NCI-H2227 (cell line): Measurements from ENCODE around the gene VGLL4.

ENCODE experiments used
- DNase-seq: peaks from one replicate; lab custom pipeline; 2025; ENCODE audit not compliant: unreplicated experiment; lab: John Stamatoyannopoulos, UW

The VGLL4 gene

DNA sequence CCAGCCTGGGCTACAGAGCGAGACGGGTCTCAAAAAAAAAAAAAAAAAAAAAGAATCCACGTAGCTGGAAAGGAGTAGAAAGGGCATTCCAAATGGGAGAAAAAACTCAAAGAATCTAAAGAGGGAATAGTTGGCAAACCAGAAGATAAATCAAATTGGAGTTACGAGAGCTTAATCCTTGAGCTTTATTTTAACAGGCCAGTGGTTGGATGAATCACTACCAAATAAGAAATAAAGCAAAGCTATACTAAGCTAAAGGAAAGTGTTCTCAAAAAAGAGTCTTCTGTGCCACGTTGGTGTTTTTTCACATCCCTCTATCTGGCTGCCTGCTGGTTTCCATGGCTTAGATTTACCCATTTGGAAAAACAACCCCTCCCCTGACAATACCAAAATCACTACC, 14.0 kb downstream of the VGLL4 start:
- DNase-seq, result no peak

DNA sequence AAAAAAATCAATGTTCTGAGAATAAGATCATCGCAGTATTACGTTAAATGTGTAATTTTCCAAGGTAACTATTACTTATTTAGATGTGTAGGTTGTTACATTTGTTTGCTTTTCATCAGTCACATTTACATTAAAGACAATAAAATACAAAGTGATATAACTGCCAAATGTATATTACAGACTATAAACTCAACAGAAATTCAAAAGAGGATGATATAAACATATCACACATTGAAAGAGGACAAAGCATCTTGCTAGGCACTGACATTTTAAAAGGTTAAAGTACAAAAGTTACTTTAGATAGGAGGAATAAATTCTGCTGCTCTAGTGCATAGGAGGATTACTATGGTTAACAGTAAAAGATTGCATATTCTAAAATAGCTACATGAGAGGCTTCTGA, 16.1 kb downstream of the VGLL4 start:
- DNase-seq, result no peak

DNA sequence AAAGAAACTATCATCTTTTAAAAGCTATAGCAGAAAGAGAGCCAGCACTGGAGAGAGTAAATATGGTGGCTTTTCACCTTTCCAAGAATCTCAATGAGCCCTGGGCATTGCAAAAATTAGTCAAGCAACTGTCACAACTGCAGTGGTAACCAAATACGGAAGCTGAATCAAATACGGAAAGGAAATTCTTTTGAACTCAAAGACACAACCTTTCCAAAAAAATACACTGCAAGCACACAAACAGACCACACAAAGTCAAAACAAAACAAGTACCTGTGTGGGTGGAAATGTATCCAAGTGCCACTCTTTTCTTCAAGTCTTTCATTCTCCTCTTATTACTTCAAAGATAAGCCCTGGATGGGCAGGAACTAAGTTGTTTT, 17.6 kb downstream of the VGLL4 start:
- no peak for DNase-seq

DNA sequence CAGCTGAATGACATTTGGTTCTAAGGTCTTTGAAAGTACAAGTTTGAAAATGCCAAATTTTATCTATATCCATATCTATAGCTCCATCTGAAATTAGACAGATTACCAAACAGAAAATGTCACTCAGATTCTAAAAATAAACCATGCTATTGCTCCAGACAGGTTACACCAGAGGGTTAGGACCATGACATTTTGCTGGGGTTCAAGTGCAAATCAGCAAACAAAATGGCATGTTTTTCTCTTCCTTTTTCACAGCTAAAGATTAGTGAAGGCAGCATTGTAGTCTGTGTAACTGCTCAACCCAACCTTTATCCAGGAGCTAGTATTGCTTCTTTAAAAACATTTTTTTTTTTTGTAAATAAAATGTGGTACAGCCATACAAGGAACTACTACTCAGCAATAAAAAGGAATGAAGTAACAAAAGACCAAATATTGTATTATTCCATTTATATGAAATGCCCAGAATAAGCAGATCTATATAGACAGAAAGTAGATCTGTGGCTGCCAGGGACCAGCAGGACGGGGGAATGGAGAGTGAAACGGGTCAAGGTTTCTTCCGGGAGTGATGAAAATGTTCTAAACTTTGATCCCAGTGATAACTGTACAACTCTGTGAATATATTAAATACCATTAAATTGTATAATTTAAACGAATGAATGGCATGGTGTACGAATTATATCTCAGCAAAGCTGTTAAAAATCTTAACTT, 18.2 kb downstream of the VGLL4 start:
- DNase-seq, result no peak

DNA sequence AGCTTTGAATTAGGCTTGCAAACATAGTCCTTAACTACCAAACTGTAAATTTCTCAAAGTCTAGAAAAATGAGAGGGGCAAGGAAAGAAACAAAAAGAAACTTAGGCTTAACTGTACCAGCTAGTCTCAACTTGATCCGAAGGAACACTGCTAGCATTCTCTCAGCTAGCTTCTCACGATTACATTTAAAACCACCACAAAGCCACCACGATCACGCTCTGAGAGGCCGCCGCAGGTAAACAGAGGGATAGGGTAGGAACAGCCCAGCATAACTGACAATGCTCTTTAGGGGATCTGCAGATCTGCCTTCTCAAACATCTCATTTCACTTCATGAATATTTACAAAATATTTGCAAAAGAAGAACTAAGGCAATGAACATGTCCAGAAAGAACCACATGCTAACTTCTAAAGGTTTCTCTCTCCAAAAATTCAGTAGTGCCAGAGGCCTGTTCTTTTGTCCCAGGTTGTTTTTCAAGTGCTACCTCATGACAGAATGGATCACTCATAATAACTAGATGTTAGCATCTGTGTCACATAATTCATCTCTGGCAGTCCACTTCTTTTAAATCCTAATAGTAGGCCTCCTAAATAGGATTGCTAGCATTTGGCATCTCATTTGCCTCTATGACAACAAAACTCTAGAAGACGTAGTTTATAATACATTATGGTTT, 18.9 kb downstream of the VGLL4 start:
- peak; percentile 29 for DNase-seq

DNA sequence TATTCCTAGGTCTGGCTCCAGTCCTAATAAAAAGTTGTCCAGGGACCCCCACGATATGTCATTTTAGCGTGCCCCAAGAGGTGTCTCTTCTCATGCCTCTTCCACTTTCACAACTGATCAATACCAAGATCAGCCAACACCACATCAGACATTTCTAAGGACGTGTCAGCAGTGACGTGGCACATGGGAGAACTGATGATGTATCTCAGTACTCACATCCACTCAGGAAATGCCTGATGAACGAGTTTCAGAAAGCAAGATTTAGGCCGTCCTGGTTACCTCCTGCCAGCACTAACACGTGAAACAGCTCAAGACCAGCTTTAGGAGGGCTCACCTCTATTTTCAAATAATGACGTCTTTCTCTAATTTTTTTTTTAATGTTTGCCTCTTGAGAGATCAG, 19.6 kb downstream of the VGLL4 start:
- DNase-seq, result no peak

DNA sequence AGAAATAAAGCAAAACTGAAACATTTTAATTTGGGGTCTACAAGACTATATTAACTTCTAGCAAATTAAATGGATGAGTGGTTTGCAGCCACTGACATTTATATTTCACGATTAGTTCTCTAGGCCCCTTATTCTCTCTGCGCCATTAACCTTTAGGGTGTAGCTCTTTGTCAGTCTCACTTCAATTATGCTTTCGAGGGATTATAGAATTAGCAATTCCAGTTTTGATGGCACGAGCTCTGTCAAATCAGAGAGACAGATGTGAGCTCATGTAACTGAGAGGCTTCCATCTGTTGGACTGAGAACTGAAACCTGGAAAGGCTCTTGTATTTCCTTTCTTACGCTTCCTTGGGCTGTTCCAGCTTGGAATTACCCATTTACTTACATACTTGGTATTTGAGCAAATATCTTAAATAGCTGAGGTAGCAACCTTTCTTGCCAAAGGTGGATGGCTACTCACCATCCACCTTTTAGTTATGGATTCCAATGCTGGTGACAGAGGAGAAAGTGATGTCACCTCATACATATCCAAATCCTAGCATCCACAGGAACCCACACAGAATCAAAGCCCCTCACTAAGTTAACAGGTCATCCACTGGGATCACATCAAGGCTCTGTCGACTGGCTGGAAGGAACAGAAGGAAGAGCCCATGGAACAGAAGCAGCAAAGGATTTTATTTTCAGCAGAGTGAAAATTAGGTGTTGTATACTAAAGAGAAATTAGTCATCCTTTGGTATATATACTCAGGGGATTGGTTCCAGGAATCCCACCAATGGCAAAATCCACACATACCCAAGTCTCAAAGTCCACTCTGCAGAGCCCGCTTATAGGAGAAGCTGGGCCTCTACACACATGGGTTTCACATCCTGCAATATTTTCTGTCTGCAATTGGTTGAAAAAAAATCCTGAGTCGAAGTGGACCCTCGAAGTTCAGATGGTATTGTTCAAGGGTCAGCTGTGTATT, 20.8 kb downstream of the VGLL4 start:
- no peak for DNase-seq

DNA sequence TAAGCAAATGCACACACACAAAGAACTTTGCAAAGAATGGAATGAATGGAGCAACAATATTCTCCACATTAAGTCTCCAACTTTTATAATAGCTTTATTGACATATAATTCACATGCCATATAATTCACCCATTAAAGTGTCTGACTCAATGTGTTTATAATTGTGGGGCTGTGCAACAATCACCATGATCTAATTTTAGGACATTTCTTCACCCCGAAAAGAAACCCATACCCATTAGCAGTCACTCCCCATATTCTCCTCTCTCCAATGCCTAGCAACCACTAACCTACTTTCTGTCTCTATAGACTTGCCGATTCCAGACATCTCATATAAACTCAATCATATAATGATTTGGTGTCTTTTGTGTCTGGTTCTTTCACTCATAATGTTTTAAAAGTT, 22.6 kb downstream of the VGLL4 start:
- no peak for DNase-seq

DNA sequence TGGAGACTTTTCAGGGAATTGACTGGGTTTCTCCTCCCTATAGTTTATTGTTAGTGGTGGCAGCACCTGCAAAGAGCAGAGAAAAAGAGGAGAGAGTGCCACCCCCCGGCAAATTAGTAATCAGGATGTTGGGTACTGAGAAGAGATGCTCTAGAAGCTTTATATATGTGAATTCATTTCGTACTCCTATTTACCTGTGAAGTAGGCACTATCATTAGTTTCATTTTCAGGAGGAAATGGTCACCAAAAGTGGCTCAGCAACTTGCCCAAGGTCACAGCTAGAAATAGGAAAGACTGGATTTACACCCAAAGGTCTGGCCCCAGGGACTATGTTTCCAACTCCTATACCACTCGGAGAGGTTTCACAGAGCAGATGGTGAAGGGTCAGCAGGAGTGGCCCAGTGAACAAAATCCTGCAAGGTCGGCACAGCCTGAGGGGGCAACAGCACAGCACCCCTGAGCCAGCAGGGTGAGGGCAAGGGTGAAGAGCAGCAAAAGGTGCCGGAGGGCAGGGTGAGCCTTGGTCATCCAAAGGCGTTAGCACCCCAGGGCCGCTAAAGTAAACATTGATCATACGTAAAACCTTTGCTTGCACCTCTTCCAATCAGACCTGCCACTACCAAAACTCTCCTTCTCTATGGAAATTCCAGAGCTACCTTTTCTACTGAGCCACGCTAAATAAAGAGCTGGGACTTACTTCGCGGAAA, 23.6 kb downstream of the VGLL4 start:
- no peak for DNase-seq

DNA sequence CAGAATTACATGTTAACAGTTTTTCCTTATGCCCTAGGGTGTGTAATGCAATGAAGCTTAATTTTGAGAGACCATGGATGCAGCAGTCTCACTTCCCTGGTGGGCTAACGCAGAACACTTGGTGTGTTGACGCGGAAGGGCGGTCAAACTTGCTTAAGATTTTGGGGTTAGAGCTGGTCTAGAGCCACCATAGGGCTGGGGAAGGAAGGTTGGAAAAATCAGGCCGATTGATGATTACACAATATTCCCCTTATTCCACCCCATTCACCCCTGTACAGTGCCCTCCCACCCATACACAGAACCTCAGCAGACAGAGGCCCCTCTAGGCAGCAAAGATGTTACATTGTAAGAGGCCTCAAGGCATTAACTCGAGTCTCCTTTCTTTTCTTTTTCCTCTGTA, 24.3 kb downstream of the VGLL4 start:
- no peak for DNase-seq

DNA sequence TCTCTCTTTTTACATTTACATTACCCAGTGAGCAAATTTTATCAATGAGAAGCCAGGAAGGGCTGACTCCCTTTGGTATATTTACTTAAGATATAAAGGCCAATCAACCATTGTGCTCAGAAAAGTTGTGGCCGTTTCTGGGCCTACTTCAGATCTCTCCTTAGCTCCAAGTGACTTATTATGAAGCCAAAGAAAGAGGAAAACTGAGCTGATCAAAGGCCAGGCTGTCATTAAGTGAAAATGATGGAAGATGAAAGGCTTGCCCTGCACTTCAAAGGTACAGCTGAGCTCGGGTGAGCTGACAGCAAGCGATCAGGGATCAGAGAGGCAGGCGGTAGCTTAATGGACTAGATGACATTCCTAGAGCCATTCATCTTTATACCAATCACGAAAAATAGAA, 24.8 kb downstream of the VGLL4 start:
- DNase-seq, result peak; percentile 78

DNA sequence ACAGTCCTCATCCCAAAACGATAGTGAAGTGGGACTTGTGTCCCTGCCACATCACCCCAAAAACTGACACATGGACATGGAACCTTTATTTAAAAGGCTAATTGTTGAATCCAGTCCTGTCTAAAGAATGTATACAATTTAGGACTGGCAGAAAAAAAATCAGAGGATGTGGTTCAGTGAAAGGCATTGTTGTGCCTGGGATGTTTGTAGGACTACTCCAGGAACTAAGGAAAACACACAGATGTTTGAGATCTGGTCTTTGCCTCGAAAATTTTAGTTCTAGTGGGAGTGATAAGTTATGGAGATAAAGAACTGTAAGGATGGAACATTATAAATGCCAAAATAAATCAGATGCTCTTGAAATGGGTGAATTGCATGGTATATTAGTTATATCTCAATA, 27.2 kb downstream of the VGLL4 start:
- DNase-seq, result no peak

DNA sequence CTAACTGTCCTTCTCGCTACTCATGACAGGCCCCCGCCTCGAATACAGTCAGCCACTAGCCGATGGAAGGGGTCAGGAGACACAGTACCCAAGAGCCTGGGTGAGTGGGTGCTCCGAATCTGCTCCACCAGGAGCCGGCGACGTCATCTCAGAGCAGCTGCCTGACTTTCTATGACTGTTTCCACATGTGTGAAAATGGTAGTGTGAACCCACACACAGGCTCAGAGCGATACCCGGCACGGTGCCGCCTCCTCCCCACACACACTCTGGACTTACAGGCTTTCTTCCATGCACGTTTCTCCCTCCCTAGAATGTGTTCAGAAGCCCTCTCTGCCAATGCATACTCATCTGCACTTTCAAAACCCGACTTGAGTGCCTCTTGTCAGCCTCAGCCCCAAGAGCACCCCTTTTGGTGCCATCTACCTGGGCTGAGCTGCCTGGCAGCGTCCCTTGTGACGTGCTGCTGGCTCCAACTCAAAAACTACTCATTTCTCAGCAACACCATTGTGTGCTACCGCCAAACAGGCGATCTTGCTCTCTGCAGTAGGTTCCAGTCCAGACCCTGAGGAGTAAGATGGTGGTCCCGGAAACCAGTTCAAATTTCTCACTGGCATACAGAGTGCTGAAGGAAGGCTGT, 29.7 kb downstream of the VGLL4 start:
- no peak for DNase-seq

DNA sequence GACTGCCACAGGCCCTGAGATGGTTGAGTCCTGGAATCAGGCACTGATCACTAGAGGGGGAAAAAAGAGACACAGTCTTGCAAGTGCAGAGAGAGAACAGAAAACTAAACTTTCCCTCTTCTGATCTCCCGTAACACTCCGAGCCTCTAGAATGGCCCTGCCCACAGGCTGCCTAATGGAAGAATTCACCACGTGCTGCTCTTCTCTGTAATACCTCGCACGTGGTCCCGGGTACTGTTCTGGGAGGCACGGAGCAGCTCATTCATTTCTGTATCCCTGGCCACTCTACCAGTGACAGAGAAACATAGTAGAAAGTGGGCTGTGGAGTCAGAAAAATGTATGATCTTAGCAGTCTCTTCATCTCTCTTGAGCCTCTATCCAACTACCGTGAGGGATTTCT, 30.4 kb downstream of the VGLL4 start:
- no peak for DNase-seq

DNA sequence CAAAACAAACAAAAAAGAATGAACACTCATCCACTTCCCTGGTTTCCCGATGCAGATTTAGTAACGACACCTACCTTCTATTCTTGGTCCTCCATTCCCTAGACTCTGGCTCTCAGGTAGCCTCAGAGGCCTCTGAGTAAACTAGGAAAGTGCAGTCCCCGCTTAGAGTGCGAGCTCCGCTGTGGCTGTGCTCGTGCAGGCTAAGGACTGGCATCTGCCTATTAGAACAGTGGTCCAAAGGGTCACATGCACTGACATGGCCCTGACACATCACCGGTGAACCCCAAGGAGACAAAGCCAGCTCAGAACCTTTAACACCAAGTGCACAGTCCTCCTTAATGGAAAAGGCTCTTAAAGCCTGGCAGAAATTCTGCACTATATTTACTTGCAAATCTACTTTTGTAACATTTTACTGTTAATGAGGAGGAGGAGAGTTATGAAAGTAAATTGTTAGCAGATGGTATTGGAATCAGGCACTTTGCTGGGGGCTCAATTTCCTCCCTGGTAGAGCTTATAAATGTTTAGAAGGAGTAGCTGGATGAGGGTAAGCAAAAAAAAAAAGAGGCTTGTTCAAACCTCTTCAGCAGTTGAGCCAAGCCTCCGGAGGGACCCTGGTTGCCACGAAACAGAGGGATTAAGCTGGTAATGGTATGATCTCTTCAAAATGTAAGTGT, 31.1 kb downstream of the VGLL4 start:
- DNase-seq, result no peak

DNA sequence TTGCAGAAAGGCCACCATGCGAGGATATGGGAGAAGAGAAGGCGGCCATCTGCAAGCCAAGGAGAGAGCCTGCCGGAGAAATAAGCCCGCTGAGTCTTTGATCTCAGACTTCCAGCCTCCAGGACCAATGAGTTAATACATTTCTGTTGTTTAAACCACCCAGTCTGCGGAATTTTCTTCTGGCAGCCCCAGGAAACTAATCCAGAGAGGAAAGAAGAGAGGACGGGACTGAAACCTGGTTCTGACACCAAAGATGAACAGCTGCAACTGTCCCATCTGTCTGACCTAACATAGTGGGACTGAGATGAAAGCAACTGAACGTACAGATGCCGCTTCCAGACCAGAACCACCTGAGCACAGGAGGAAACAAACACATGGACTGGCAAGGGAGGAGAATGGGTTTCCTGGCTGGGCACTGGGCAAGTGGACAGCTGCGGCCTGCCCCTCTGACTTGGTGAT, 32.3 kb downstream of the VGLL4 start:
- no peak for DNase-seq

DNA sequence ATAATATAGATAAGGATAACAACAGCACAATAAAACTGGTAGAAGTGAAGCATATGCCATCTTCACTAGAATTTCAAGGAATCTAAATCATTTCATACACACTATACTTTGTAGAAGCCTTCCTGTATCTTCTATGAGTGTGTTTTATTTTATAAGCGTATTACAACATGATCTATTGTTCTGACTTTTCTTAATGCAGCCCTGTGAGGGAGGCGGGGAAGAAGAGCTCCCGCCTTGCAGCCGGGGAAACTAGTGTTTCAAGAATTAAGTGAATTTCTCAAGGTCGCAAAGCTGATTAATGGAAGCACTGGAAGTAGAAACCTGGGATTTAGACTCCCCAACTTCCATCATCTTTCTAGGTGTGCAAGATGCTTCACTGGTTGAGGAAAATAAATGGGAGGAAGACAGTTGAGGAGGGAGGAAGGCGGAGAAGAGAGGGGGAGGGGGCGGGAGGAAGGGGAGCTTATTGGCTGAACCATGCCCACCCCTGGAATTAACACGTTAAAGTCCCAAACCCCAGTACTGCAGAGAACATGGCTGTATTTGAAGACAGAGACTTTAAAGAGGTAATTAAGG, 32.9 kb downstream of the VGLL4 start:
- DNase-seq, result no peak

DNA sequence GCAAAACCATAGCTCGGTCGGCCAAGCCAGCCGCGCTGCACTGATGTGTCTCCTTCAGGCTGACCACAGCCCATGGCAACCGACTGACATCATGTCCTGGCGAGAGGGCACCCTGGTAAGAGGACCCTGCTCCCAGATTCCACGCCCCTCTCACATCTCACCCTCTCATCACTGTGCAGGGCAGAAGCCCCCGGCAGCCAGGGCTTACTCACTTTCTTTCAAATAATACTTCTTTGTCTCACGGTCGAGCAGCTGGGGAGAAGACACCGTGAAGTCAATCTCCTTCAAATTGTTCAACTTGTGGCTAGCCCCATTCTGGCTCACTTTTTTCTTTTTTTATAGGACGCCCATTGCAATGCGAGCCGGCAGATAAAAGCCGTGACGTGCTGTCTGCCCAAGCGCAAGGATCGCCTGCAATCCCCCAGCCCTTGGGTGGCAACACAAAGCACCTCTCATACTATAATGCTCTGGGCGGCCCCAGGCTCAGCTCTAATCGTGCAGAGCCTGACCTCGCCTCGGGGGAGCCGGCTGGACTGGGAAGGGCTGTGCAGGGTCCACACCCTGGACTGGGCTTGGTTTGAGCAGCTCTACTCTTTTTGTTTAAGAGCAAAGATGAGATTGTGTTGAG, 33.6 kb downstream of the VGLL4 start:
- peak; percentile 54 for DNase-seq

DNA sequence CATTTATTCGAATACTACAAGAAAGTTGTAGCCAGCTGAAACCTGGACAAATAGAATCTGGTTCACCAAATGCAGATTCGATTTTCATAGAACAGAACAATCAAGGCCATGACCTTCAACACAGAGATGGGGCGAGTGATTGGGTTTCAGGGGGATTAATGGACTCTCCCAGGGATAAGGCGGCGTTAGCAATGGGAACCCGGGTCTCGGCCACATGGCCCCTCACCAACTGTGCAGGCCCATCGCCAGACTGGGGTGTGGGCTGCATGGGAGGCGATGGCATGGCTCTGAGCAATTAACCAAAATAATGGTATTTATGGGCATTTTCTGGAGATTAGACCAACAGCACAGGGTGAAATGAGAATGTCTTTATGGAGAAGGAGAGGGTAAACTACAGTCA, 34.2 kb downstream of the VGLL4 start:
- no peak for DNase-seq
